Measurements from ENCODE around the gene ADAT3.

ADAT3 gene

GRCh38 chr19:1954532-1954933 is 49.3 kb downstream of the ADAT3 start:
- H3K36me3 ChIP-seq (ENCODE audit: control insufficient read depth in 5 of 5, insufficient read depth in 5 of 5, low read length in 5 of 5), result peaks cover 0 to 23% (median 3%) of the 10 kb centered on the region in 5 donors
- H3K27me3 ChIP-seq (ENCODE audit: control insufficient read depth in 5 of 5, insufficient read depth in 4 of 5, low read length in 5 of 5), result no peaks in the 10 kb centered on the region
- H3K4me1 ChIP-seq (ENCODE audit: control insufficient read depth in 5 of 5, insufficient read depth in 5 of 5, low read length in 5 of 5), result peaks cover 0 to 22% (median 14%) of the 10 kb centered on the region in 5 donors
- no peak overlapping the region for H3K4me3 ChIP-seq (ENCODE audit: low read depth in 1 of 5, low read length in 5 of 5)
- H3K9me3 ChIP-seq (ENCODE audit: control insufficient read depth in 5 of 5, low read length in 5 of 5), result no peaks in the 10 kb centered on the region
- H3K9ac ChIP-seq (ENCODE audit: low read length in 5 of 5), result no peak overlapping the region
- H3K27ac ChIP-seq (ENCODE audit: low read depth, low read length), result no peak overlapping the region

DNA sequence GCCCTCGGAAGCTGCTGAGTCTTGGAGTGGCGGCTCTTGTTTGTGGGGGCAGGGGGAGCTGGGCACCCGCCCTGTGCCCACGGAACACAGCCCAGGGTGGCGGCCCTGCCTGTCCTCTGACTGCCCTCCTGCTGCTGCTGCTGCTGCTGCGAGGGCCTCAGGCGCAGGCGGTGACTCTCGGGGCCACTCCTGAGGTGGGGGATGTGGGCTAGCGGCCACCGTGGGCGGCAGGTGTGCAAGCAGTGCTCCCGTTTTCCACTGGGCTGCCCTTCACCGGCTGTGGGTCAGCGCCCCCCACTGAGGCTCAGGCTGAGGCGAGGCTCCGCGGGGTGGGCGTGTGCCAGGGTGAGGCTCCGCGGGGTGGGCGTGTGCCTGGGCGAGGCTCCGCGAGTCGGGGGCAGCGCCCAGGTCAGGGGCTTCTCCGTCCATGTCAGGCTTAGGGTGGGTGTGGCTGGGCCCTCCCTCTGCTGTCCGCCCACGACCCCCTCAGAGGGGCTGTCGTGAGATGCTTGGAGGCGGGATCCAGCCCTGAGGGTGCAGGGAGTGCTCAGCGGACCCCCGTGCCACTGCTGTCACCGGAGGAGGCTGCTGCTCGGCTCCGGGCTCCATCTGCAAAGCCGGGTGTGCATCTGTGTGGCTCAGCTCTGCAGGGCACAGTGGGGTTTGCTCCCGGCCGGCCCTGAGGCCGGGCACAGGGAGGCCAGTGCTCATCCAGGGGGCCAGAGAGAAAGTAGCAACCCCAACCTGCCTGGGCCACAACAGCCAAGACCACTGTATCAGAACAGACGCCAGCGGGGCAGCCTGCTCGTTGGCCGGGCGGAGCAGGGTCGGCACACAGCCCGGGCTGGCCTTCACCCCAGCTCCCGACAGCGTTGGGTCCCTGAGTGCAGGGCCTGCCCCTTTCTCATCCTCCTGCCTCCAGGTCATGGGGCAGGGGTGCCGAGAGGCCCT is 50.2 kb downstream of the ADAT3 start:
- H3K9ac ChIP-seq (ENCODE audit: low read length in 5 of 5), result no peak overlapping the region
- no peaks in the 10 kb centered on the region for H3K9me3 ChIP-seq (ENCODE audit: control insufficient read depth in 5 of 5, low read length in 5 of 5)
- H3K27me3 ChIP-seq (ENCODE audit: control insufficient read depth in 5 of 5, insufficient read depth in 4 of 5, low read length in 5 of 5), result no peaks in the 10 kb centered on the region
- H3K4me3 ChIP-seq (ENCODE audit: low read depth in 1 of 5, low read length in 5 of 5), result no peak overlapping the region
- H3K4me1 ChIP-seq (ENCODE audit: control insufficient read depth in 5 of 5, insufficient read depth in 5 of 5, low read length in 5 of 5), result peaks cover 0 to 22% (median 14%) of the 10 kb centered on the region in 5 donors
- peaks cover 0 to 23% (median 0%) of the 10 kb centered on the region in 5 donors for H3K36me3 ChIP-seq (ENCODE audit: control insufficient read depth in 5 of 5, insufficient read depth in 5 of 5, low read length in 5 of 5)
- no peak overlapping the region for H3K27ac ChIP-seq (ENCODE audit: low read depth, low read length)

DNA sequence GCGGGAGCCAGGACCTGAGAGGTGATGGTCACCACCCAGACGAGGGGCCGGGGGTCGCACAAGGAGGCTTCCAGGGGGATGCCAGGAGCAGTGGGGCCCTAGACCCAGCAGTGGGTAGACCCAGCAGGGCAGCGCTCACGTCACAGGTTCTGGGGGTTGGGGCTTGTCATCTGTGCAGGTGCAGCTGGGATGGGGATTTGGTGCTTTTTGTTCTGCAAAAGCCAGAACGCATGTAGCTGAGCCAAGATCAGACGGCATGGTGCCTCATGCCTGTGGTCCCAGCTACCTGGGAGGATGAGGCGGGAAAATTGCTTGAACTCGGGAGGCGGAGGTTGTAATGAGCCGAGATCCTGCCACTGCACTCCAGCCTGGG is 50.9 kb downstream of the ADAT3 start:
- H3K27ac ChIP-seq (ENCODE audit: low read depth, low read length), result no peak overlapping the region
- H3K9me3 ChIP-seq (ENCODE audit: control insufficient read depth in 5 of 5, low read length in 5 of 5), result no peaks in the 10 kb centered on the region
- no peak overlapping the region for H3K9ac ChIP-seq (ENCODE audit: low read length in 5 of 5)
- peaks cover 0 to 26% (median 2%) of the 10 kb centered on the region in 5 donors for H3K36me3 ChIP-seq (ENCODE audit: control insufficient read depth in 5 of 5, insufficient read depth in 5 of 5, low read length in 5 of 5)
- no peak overlapping the region for H3K4me3 ChIP-seq (ENCODE audit: low read depth in 1 of 5, low read length in 5 of 5)
- H3K4me1 ChIP-seq (ENCODE audit: control insufficient read depth in 5 of 5, insufficient read depth in 5 of 5, low read length in 5 of 5), result peaks cover 0 to 22% (median 14%) of the 10 kb centered on the region in 5 donors
- no peaks in the 10 kb centered on the region for H3K27me3 ChIP-seq (ENCODE audit: control insufficient read depth in 5 of 5, insufficient read depth in 4 of 5, low read length in 5 of 5)

DNA sequence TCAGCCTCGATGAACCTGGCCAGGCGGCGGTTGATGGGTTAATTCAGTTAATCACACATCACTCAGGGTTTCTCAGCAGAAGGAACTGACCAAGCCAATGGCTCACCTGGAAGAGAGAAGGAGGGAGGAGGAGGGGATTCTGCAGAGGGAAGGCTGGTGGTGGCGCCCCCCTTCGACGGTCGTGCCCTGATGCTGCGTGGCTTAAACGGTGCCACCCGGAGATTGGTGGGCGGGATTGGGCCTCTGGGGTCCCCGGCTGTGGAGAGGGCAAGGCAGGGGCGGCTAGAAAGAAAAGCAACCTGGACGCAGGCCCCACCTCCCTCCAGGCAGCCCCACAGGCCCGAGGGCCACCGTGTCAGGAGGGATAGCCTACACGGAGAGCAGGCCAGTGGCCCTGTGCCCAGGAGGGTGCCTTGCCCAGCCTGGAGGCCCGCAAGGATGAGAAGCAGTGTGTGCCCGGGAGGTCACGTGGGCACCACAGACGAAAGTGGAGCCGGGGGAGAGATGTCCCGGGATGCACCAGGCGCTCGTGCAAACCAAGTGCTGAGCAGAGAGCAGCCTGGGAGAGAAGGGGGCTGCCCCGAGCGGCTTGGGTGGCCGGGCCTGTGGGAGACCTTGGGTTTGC is 51.8 kb downstream of the ADAT3 start:
- Histone ChIP-seq H3K4me3 (ENCODE audit: low read depth in 1 of 5, low read length in 5 of 5) (no peak overlapping the region), H3K9me3 (ENCODE audit: control insufficient read depth in 5 of 5, low read length in 5 of 5) (no peaks in the 10 kb centered on the region), H3K27ac (ENCODE audit: low read depth, low read length) (no peak overlapping the region), H3K36me3 (ENCODE audit: control insufficient read depth in 5 of 5, insufficient read depth in 5 of 5, low read length in 5 of 5) (peaks cover 0 to 25% (median 3%) of the 10 kb centered on the region in 5 donors), H3K4me1 (ENCODE audit: control insufficient read depth in 5 of 5, insufficient read depth in 5 of 5, low read length in 5 of 5) (peaks cover 0 to 22% (median 14%) of the 10 kb centered on the region in 5 donors), H3K27me3 (ENCODE audit: control insufficient read depth in 5 of 5, insufficient read depth in 4 of 5, low read length in 5 of 5) (no peaks in the 10 kb centered on the region), H3K9ac (ENCODE audit: low read length in 5 of 5) (no peak overlapping the region)

DNA sequence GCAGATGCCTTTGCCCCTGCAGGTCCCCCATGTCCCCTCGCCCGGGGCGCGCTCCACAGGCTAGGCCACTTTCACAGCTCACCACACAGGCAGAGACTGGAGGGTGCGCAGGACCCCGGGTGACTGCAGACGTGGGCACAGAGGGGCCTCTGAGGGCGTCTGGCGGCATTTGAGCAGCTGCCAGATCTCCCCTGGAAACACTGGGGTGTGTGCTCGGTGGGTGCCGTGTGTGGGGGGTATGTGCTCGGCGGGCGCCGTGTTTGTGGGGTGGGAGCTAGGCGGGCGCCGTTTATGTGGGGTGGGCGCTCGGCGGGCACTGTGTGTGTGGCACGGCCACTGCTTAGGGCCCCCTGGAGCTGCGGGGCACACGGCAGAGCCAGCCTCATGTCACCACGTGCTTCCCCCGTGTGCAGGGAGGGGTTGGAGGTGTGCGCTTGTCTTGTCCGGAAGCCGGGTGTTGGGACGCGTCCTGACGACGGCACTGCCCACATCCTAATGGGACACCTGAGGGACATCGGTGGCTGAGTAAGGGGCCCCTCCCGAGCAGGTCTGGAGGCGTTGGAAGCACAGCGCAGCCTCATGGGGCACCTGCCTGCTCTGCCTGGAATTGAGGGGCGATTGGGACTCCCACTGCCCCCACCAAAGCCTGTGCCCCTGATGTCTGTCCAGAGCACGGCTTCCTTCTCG is 52.5 kb downstream of the ADAT3 start:
- H3K9ac ChIP-seq (ENCODE audit: low read length in 5 of 5), result no peak overlapping the region
- no peaks in the 10 kb centered on the region for H3K27me3 ChIP-seq (ENCODE audit: control insufficient read depth in 5 of 5, insufficient read depth in 4 of 5, low read length in 5 of 5)
- H3K27ac ChIP-seq (ENCODE audit: low read depth, low read length), result no peak overlapping the region
- H3K9me3 ChIP-seq (ENCODE audit: control insufficient read depth in 5 of 5, low read length in 5 of 5), result no peaks in the 10 kb centered on the region
- H3K36me3 ChIP-seq (ENCODE audit: control insufficient read depth in 5 of 5, insufficient read depth in 5 of 5, low read length in 5 of 5), result peaks cover 0 to 23% (median 6%) of the 10 kb centered on the region in 5 donors
- peaks cover 0 to 22% (median 14%) of the 10 kb centered on the region in 5 donors for H3K4me1 ChIP-seq (ENCODE audit: control insufficient read depth in 5 of 5, insufficient read depth in 5 of 5, low read length in 5 of 5)
- no peak overlapping the region for H3K4me3 ChIP-seq (ENCODE audit: low read depth in 1 of 5, low read length in 5 of 5)

DNA sequence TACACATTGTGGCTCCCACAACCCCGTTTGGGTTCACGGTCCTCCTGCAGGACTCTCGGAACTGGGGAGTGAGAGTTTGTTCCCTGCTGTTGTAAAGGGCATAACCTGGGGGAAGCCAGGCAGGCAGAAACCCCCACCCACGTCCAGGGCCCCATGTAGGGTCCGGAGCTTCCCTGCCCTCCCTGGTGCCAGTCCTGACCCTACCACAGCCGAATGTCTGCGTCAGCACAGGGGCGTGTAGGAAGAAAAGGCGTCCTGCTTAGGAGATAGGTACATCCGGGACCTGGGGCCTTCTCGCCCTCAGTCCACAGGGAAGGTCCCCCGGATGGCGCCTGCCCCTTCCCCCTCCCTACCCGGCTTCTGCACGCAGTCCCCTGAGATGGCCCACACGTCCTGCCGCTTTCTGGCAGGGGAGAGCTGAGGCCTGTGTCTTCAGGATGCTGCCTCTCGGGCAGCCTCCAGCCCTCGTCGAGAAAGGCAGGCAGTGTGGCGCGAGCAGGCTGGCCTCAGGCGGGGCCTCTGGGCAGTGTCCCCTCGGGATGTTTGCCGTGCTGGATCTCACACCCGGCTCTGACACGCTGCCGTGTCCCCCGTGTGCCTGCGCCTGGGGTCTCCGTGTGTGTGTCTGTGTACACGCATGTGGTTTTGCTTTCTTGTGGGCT is 54.9 kb downstream of the ADAT3 start:
- no peaks in the 10 kb centered on the region for H3K27me3 ChIP-seq (ENCODE audit: control insufficient read depth in 5 of 5, insufficient read depth in 4 of 5, low read length in 5 of 5)
- no peak overlapping the region for H3K27ac ChIP-seq (ENCODE audit: low read depth, low read length)
- H3K9ac ChIP-seq (ENCODE audit: low read length in 5 of 5), result no peak overlapping the region
- peaks cover 0 to 12% (median 6%) of the 10 kb centered on the region in 5 donors for H3K36me3 ChIP-seq (ENCODE audit: control insufficient read depth in 5 of 5, insufficient read depth in 5 of 5, low read length in 5 of 5)
- H3K4me1 ChIP-seq (ENCODE audit: control insufficient read depth in 5 of 5, insufficient read depth in 5 of 5, low read length in 5 of 5), result peaks cover 0 to 16% (median 14%) of the 10 kb centered on the region in 5 donors
- no peak overlapping the region for H3K4me3 ChIP-seq (ENCODE audit: low read depth in 1 of 5, low read length in 5 of 5)
- no peaks in the 10 kb centered on the region for H3K9me3 ChIP-seq (ENCODE audit: control insufficient read depth in 5 of 5, low read length in 5 of 5)

DNA sequence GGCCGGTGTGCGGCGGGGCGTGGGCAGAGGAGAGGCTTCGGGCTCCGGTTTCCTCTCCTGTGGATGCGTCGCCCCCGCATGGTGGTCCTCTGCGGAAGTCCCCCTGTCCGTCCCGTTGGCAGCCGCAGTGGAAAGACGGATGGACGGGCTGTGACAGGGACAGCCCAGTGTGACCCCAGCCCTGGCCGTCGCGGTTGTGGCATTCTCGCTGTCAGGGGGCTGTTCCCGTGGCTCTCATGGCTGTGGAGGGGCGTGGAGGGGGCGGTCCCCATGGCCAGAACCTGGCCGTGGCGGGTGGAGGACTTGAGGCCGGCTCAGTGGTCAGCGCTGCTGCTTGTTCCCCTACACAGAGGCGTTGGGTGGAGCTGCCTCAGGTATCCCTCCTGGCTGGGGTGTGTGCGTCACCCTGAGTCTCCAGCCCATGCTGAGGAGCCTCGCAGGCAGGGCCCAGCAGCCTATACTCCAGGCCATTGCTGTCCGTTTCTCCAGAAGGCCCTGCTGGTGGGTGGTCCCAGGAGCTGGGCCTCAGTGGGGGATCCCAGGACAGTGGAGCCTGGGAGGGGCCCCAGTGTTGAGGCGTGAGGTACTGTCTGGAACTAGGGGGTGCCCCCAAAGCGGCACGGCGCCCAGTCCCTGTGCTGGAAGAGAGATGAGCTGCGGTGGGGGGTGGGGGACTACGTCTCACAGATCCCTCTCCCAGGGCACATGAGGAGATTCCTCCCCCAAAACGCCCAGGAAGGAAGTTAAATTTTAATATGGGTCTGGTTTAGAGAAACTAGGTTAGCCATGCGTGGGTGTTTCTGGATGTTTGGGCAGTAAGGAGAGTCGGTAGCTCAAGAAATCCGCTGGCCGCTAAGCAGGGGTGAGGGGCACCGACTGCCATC is 56.0 kb downstream of the ADAT3 start:
- Histone ChIP-seq H3K9ac (ENCODE audit: low read length in 5 of 5) (no peak overlapping the region), H3K27me3 (ENCODE audit: control insufficient read depth in 5 of 5, insufficient read depth in 4 of 5, low read length in 5 of 5) (no peaks in the 10 kb centered on the region), H3K27ac (ENCODE audit: low read depth, low read length) (no peak overlapping the region)

GRCh38 chr19:1962674-1963073 is 57.5 kb downstream of the ADAT3 start:
- Histone ChIP-seq H3K9me3 (ENCODE audit: control insufficient read depth in 5 of 5, low read length in 5 of 5) (no peaks in the 10 kb centered on the region), H3K36me3 (ENCODE audit: control insufficient read depth in 5 of 5, insufficient read depth in 5 of 5, low read length in 5 of 5) (peaks cover 0 to 11% (median 6%) of the 10 kb centered on the region in 5 donors), H3K4me1 (ENCODE audit: control insufficient read depth in 5 of 5, insufficient read depth in 5 of 5, low read length in 5 of 5) (no peaks in the 10 kb centered on the region), H3K4me3 (ENCODE audit: low read depth in 1 of 5, low read length in 5 of 5) (no peak overlapping the region), H3K27ac (ENCODE audit: low read depth, low read length) (no peak overlapping the region), H3K27me3 (ENCODE audit: control insufficient read depth in 5 of 5, insufficient read depth in 4 of 5, low read length in 5 of 5) (no peaks in the 10 kb centered on the region), H3K9ac (ENCODE audit: low read length in 5 of 5) (no peak overlapping the region)

More for the DNA sequence above, 56.0 kb downstream of the ADAT3 start:
- peaks cover 0 to 11% (median 6%) of the 10 kb centered on the region in 5 donors for H3K36me3 ChIP-seq (ENCODE audit: control insufficient read depth in 5 of 5, insufficient read depth in 5 of 5, low read length in 5 of 5)
- no peak overlapping the region for H3K4me3 ChIP-seq (ENCODE audit: low read depth in 1 of 5, low read length in 5 of 5)
- peaks cover 0 to 10% (median 9%) of the 10 kb centered on the region in 5 donors for H3K4me1 ChIP-seq (ENCODE audit: control insufficient read depth in 5 of 5, insufficient read depth in 5 of 5, low read length in 5 of 5)
- H3K9me3 ChIP-seq (ENCODE audit: control insufficient read depth in 5 of 5, low read length in 5 of 5), result no peaks in the 10 kb centered on the region
